NCI-H2227 treated with DMSO at 0.1 percent for 48 hours (cell line): Measurements from ENCODE around the gene SORL1.
A peak's percentile ranks its signal among the peaks of the same experiment; 100 is the strongest.
"Not testable (repeated sequence)": the region's sequence is repeated elsewhere in the genome, so short reads cannot be mapped to it uniquely, and the experiment has no call there.

ENCODE experiments used
- DNase-seq: peaks from one replicate; lab custom pipeline; 2025; lab: John Stamatoyannopoulos, UW

The SORL1 gene

DNA sequence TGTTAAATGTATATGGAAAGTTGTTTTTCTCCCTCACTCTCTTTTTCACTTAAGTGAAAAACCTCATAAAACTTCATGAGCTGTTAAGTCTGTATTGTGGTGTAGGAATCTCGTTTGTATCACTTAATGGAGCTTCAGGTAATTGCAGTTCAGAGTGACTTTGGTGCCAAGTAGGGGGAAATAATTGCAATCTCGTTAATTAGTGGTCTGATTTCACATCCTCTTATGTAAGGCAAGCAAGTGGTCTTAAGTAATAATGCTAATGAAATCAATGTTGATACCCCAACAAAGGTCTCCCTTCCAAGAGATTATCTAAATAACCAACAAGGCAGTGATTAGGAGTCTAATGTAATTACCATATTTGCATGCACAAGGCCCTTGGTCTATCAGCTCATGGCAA is 174.9 kb downstream of the SORL1 start:
- DNase-seq, result no peak

DNA sequence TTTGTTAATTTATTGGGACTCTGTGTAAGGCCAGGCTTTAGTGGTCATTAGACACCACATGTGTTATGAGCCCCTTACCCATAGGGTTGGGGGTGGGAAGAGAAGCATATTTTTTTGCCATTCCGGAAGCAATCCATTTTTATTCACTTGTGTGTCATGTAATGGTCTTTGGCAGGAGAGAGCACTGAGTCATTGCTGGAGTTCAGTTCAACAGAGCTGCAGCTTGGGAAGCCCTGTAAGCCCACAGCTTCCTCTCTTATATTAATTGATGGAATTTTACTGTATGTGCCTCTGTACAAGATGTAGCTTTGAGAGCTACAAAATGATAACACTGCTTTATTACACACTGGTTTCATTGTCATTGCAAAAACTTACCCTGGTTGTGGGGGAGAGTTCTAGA is 177.9 kb downstream of the SORL1 start:
- DNase-seq, result no peak

DNA sequence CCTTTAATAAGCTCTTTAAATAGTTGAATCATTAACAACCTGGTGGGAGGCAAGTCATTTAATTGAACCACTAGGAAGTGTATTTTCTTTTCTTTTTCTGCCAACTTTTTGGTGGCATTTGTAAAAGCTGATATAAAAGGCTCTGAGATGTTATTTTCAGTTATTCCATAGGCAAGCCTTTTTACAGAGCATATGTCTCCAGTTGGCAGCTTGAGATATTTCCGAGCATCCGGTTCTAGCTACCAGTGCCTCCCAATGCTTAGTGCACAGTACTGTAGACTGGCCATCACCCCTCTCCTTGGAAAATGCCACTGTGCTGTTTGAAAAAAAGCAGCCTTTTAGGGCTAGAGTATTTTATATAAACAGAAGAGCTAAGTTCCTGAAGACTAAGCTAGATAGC is 179.3 kb downstream of the SORL1 start:
- no peak for DNase-seq

DNA sequence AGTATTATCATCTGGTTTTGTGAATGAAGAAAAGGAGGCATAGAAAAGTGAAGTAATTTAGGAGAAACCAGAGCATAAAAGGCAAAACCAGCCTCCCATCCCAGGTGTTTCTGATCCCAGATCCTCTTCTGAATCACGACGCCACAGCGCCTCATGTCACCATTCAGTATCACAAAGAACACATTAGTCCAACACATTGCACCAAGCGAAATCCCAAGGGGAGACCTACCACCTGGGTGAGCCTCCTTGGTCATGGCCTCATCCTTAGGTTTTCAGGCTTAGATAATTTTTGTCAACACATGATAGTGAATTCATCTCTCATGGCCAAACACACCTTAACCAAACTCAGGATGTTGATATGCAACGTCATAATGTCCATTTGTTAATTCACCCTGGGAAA is 182.2 kb downstream of the SORL1 start:
- DNase-seq, result no peak

DNA sequence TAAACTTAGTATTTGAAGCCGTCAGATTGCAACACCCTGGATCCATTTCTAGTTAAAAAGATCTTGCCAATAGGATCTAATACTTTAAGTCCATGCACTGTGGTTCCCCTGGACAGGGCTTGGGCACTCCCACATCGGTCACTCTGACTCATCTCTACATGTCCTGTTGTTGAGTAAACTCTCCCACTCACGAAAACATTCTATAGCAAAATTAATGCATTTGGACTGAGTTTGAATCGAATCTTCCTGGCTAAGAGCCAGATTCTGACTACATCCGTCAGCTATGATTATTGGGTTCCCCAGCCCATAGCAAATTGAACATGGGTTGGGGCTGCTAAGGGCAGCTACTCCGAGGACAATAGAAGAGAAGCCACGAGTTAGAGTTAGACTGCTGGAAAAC is 182.8 kb downstream of the SORL1 start:
- DNase-seq, result no peak

DNA sequence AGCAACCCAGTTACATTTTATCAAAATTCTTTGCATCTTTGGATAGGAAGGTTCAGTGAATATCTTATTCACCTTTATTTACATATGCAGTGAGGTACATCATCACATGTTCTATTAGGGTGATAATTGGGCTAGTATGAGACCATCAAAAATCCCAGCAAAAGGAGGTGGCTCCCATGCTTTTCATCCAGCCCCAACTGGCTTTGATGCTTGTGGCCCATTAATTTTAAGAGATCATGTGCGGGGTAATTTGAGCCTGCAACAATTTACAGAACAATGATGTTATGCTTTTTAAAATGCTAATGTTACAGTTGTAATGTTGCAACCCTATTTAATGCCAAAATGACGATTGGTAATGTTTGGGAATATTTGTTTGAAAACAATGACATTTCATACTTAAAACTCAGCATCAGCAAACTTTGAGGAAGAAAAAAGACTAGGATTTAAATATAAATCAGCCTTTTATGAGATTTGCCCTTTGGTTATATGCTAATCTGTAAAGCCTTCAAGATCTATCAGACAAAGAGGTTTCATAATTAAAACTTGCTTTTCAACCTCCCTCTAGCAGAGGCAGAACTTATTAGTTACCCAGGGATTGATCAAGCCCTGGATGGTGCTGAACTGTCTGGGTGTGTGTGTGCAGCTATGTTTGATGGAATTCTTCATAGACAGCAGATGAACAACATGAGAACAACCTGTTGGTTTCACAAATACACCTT is 184.1 kb downstream of the SORL1 start:
- no peak for DNase-seq

DNA sequence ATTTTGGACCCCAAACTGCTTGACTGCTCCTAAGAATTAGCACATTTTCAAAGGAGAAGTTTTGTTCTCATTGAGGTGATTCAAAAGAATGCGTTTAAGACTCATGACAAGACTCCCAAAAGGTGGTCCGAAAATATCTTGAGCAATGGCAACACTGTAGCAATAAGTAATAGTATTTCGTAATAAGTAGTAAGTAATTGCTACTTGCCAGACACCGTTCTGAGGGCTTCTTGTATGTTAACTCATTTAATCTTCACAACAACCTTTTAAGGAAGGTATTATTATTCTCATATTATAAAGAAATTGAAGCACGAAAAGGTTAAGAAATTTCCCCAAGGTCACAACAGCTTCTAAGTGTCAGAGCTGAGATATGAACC is 184.7 kb downstream of the SORL1 start:
- no peak for DNase-seq

DNA sequence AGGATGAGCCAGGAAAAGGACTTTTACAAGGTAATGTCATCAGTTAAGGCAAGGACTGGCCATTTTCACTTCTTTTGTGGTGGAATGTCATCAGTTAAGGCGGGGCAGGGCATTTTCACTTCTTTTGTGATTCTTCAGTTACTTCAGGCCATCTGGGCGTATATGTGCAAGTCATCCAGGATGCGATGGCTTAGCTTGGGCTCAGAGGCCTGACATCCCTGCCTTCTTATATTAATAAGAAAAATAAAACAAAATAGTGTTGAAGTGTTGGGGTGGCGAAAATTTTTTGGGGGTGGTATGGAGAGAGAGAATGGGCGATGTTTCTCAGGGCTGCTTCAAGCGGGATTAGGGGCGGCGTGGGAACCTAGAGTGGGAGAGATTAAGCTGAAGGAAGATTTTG is 185.5 kb downstream of the SORL1 start:
- DNase-seq, result not testable (repeated sequence)

DNA sequence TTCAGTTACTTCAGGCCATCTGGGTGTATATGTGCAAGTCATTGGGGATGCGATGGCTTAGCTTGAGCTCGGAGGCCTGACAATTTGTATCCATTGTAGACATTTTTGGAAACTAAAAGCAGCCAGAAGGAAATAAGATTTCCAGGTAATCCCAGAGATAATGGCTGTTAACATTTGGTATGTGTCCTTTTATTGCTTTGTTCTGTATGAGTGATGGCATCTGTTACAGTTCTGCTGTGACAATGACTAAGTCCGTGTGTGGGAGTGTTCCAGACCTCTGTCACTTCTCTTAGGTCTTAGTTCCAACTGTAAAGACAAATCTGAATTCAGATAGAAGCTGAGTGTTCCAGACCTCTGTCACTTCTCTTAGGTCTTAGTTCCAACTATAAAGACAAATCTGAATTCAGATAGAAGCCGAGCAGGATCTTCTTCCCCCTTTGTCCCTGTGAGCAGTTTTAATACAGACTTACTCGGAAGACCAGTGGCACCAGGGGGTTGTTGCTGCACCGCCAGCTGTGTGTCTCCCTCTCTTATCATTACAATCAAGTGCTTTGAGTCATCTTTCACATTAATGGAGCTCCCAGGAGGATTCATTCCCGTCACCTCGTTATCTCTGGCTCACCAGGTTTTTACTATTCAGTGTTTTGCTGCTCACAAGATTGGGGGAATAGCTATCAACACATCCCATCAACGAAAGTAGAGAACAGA is 191.5 kb downstream of the SORL1 start:
- DNase-seq, result no peak

DNA sequence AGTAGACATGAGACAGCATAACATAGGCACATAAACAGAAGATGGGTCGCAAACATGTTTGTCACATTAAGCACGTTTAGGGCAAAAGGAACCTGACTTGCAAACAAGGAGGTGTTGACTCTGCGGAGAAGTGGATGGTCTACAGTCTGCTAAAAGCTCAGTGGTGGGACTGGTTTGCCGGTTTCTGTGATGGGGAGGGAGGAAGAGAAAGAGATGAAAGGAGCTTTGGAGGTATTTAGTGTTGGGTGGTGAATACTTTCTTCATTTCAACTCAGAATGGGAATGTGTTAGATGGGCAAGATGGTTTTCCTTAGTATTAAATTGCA is 192.0 kb downstream of the SORL1 start:
- DNase-seq, result no peak

DNA sequence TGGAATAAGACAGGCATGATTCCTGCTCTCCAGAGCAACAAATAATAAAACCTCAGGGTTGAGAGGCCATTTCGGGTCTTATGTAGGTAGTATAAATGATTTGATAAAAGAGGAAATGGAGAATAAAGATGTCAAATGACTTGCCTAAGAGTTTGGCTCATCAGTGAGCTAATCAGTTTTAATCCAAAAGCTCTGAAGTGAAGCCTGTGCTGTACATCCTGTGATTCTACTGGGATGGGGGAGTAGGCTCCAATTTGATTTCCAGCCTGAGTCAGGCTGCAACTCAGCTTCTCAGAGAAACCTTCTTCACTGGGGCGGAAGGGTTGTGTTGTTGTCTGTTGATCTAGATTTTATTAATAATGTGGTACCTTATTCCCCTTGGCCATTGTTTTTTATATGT is 192.9 kb downstream of the SORL1 start:
- no peak for DNase-seq

DNA sequence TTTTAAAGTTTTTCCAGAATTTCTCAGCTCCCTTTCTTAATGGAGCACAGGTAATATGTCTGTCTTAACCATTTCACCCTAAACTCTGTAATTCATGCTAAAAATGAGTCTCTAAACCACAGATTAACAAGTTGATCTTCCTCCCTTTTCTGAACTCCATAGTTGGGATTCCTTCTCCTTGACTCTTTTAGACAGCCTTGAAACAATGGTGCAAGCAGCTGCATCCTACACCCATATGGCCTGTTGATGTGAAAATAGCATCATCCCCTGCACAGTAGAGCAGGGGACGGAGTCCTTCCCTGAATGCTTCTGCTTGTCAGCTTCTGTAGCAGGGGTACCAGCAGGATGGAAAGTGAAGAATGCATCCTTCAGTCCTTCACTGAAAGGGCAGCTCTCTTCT is 193.5 kb downstream of the SORL1 start:
- no peak for DNase-seq

DNA sequence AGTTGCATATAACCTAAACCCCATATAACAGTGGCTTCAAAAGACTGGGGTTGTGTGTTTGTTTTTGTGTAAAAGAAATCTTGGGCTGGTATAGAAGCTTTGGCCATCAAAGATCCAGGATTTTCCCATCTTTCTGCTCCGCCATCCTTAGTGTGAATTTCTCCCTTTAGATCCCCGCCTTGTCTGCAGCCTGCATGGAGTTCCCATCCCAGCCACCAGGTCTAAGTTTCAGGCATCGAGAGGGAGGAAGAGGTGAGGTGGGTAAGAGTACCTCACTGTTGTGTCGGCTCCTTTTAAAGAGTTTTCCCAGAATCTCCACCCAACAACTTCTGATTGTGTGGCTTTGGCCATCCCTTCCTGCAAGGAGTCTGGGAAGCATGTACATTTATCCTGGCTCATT is 196.2 kb downstream of the SORL1 start:
- no peak for DNase-seq

DNA sequence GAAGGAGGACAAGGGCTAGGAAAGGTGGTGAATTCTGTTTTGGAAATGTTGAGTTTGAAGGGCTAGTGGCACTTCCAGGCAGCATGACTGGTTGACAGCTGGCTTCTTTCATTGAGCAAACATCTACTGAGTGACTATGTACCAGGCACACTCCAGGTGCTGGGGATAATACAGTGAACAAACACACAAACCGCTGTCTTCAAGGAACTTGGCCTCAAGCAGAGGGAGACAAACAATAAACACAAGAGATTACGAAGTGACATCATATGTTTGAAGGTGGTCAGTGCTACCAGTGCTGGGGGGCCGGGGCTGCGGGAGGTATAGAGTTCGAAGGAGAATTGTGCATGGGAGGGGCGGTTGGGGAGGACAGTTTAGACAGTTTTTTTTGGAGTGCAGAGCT is 197.7 kb downstream of the SORL1 start:
- no peak for DNase-seq

DNA sequence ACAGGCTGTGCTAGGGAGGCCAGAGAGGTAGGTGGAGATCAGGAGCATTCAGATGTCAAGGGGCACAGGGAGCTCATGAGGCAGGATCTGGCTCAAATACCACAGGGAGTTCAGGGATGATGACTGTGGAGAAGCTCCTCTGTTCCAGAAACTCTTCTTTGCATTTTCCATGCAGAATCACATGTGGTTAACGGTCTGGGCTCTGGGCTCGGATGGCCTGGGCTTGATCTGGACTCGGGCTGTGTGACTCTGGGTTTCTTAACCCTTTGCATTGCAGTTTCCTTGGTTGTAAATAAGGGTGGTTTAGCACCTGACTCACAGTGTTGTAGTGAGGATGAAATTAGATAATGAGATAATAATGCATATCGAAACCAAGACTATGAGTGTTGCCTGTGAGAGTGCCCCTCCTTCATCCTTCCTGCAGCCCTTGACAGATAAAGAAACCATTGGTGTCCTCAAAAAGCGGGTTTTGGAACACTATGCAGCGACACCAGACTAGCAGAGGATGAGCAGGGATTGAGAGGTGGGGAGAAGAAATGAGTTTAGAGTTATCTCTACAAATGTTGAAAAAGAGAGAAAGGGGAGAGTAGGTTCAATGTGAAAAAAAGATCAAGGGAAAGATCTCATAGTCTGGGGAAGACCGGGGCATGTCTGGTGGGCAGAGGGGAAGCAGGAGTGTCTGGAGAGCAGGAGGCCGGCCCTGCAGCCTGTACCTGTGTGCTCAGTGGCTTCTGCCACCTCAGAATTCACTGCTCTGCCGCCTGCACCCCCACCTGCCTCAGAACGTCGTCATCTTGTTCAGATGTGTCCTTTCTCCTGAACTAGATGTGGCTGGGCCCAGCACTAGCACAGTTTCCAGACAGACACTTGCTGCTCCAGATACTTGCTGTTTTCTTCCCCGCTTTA is 198.5 kb downstream of the SORL1 start:
- no peak for DNase-seq

DNA sequence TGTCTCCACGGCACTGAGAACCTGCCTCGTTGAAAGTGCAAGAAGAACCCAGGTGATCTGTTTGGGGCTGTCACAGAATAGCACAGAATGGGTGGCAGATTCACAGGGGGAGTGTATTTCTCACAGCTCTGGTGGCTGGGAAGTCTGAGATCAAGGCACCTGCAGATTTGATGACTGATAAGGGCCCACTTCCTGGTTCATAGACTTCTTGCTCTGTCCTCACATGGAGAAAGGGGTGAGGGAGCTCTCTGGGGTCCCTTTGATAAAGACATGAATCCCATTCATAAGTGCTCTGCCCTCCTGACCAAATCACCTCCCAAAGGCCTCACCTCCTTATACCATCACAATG is 199.1 kb downstream of the SORL1 start:
- DNase-seq, result no peak

DNA sequence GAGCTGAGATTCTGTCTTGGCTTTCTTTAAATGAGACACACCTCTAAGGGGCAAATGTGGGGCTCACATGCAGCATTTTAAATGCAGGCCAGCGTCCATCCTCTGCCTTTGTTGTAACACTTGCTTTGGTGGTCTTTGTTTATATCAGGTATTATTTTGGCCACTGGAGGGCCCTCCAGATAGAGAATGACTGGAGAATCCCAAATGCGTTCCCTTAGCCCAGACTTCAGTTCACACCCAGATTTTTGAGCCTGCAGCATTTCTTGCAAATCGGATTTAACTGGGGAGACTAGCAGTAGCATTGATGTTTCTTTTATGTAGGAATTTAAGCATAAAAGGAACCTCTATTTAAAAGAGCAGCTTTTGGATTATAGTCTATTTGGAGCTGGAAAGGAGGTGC is 200.9 kb downstream of the SORL1 start:
- peak; percentile 62 for DNase-seq

DNA sequence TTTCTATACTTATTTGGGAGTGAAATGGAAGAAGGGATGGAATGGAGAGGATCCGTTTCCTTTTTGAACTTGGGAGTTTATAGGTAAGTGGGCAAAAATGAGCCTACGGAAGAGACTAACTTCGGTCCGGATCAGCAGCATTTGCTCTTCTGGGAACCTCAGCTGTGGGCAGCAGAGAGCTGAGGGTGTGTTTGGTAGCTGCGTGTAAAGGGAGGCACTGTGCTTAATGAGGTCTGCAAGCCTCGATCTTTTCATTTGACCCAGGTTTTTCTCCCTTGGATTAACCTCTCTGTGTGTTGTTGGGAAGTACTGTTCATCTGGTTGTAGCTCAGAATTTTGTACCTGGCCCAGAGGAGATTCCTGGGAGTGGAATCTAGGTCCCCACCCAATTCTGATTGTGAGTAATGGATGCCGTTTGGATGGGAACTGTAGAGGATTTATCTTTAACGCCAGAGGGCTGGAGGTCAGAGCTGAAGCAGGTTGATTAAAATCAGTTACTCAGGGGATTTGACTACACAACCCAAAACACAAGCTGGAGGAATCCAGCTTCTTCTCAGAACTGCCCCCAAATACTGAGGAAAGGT is 202.2 kb downstream of the SORL1 start:
- DNase-seq, result peak; percentile 14

DNA sequence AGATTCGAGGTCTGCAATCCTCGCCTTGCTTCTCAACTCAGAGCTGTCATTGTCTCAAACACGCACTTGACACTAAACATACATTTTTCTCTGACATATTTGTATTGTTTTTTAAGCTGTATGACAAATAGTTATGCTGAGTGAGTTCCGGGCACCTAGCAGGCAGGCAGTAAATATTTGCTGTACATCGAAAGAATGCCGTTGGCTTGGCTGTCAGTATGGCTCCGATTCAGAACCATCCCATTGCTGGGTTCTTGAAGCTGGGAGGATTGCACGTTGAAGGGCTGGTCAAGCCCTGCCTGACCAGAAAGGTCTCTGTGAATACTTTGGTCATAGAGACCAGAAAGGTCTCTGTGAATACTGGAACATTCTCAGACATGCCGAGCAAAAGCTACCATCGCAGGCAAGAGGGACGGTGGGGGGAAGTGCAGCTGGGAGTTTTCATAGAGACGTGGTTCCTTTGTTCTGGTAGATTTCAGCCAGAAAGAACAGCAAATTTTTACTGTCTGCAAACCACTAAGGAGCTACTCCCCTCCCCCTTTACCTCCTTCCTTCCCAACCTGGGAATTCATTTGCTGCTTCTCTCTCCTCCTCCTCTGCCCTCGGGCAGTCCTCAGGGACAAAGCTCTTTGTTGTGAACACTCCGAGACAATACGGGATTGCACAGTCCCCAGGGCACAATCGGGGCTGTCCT is 202.9 kb downstream of the SORL1 start:
- DNase-seq, result peak; percentile 80

DNA sequence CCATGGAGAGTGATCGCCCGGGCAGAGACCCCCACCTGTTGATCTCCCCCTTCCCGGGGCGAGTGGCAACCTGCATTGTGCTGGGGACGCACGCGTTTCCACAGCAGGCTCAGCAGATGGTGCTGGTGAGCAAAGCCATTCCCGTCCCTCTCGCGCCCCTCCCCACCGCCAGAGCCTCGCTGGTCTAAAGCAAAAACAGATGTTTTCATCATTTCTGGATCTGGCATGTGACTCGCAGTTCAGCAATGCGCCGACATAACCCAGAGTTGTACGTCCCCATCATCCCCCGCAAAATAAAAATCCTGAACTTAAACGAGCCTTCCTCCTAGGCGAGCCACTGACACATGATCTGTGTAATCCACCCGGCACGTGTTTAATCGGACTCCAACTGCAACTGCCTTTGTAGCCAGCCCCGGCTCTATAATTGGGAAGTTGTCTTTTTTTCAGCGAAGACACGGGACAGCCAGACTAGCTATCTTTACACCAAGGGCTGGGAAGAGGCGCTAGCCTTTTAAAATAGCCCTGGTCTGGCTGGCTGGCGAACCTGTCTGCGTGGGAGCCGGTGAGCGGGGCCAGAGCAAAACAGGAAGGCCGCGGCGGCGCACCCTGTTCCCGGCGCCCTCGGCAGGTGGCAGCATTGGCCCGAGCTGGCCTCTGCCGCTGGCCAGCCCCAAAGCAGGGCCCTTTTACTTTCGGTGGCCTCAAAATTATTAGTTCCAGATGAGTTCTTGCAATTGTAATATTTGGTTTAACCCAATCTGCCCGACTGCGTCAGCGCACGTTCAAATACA is 203.6 kb downstream of the SORL1 start:
- DNase-seq, result peak; percentile 80

DNA sequence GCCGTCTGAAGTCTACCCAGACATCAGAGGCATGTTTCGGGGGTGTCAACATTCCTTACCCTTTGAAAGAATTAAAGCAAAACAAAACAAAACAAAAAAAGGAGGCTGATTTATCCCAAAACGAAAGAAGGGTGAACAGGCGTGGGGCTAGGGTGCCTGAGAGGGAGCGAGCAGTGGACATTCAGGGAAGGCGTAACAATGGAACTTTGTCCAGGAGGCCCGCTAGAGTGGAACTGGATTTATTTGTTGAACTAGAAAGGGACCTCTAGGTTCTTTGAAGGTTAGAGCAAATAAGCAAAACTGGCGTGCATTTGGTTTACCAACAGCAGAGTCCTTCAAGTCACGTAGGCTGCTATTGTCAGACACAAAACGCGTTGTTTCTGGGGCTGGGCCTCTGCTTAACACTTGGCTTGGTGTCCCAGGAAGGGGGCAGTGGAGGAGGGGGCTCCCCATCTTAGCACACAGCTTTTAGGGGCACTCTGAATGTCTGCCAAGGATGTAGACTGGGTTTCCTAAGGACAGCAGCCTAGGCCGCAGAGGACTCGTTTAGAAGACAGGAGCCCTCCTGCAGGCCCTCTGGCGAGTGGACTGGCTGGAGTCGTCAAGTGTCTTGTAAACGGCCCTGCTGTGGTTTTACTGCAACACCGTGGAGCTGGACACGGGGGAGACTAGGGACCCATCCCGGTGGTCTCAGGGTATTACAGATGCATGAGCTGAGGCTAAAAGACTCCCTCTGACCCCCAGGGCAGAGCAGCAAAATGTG is 204.4 kb downstream of the SORL1 start:
- no peak for DNase-seq
